Peyer's patch (tissue), 4 donors: ENCODE data around the gene CCDC186.

Experiments
- POLR2A ChIP-seq, 2 donors: fragments of 450-650 bp; IDR thresholded peaks; one replicate each; pipeline ENCODE4 v1.5.1; 2017; ENCODE audit warnings: antibody characterized with exemption in 2 of 2, mild to moderate bottlenecking in 2 of 2, moderate library complexity in 2 of 2
- TF ChIP-seq, protein P1 (sequence below), 6 experiments: fragments of 450-650 bp in 4 of 6; fragments of 200-600 bp in 2 of 6; sonication (generic) in 1 of 6; IDR thresholded peaks; one replicate each; pipeline ENCODE4 v1.5.1; 2017 to 2019; ENCODE audit warnings: antibody characterized with exemption in 6 of 6, mild to moderate bottlenecking in 3 of 6, moderate library complexity in 1 of 6

DNA sequence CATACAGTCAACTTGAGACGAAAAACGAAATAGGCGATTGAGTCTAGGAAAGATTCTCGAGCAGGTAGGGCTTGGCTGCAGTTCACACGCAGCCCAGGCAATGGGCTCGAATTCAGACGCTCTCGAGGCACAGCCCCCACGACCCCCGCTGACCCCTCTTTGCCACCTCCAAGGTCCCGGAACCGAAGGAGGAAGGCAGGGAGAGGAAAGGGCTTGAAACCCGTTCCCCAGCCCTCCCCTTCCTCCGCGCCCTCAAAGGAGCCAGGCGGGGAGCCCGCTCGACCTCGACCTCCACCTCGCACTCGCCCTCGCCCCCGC, 441 bp downstream of the CCDC186 start:
- TF ChIP-seq, protein P1, sequence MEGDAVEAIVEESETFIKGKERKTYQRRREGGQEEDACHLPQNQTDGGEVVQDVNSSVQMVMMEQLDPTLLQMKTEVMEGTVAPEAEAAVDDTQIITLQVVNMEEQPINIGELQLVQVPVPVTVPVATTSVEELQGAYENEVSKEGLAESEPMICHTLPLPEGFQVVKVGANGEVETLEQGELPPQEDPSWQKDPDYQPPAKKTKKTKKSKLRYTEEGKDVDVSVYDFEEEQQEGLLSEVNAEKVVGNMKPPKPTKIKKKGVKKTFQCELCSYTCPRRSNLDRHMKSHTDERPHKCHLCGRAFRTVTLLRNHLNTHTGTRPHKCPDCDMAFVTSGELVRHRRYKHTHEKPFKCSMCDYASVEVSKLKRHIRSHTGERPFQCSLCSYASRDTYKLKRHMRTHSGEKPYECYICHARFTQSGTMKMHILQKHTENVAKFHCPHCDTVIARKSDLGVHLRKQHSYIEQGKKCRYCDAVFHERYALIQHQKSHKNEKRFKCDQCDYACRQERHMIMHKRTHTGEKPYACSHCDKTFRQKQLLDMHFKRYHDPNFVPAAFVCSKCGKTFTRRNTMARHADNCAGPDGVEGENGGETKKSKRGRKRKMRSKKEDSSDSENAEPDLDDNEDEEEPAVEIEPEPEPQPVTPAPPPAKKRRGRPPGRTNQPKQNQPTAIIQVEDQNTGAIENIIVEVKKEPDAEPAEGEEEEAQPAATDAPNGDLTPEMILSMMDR (IDR thresholded peaks at IDR 0.05): no peak
- no peak for TF ChIP-seq POLR2A (IDR thresholded peaks at IDR 0.05)
